Uterus (tissue), 4 donors: ENCODE results near the gene CELA3B. TPM values are rescaled to one million over a fixed set of nuclear protein-coding genes. Genes with fewer than 3 reads are reported as not detected.

Source experiments
- DNase-seq, 2 donors: peaks; one replicate each; pipeline ENCODE4 v3.0.0-alpha.2; 2019 to 2020
- H3K27ac ChIP-seq, 2 donors: fragments of 200-600 bp; sonication (generic); 1 replicate in 1 of 2; 2 replicates in 1 of 2; pipeline ENCODE4 v1.5.1; 2016 to 2018
- H3K27me3 ChIP-seq, 2 donors: fragments of 200-600 bp; sonication (generic); one replicate each; pipeline ENCODE4 v1.5.1; 2018 to 2019; ENCODE audit warnings: control low read depth in 1 of 2
- H3K36me3 ChIP-seq, 2 donors: fragments of 200-600 bp; sonication (generic); one replicate each; pipeline ENCODE4 v1.5.1; 2019; ENCODE audit warnings: control low read depth in 1 of 2
- H3K4me1 ChIP-seq, 2 donors: fragments of 200-600 bp; sonication (generic); one replicate each; pipeline ENCODE4 v1.5.1; 2018 to 2019; ENCODE audit warnings: control low read depth in 1 of 2
- H3K4me3 ChIP-seq, 2 donors: fragments of 200-600 bp; sonication (generic); 1 replicate in 1 of 2; 2 replicates in 1 of 2; pipeline ENCODE4 v1.5.1; 2018 to 2019; ENCODE audit warnings: mild to moderate bottlenecking in 1 of 2
- H3K9me3 ChIP-seq, 2 donors: fragments of 200-600 bp; sonication (generic); one replicate each; pipeline ENCODE4 v1.5.1; 2019; ENCODE audit warnings: control low read depth in 1 of 2
- POLR2A ChIP-seq, 2 donors: fragments of 450-650 bp; IDR thresholded peaks; one replicate each; pipeline ENCODE4 v1.6.1; 2016; ENCODE audit warnings: antibody characterized with exemption in 2 of 2, mild to moderate bottlenecking in 1 of 2, moderate library complexity in 1 of 2
- intact Hi-C: fragments of 100-400 bp; cut with DNase I; formaldehyde crosslinking; loops from one replicate; pipeline ENCODE4 v1.15.1; 2023; ENCODE audit warnings: low total_unique reads
- total RNA-seq, 4 donors: library from RNA; depleted of rRNA in 3 of 4; stranded (reverse); fragments of >200 nt in 3 of 4; gene quantifications; one replicate each; pipeline versions ENCODE4 v1.1.0 to v1.2.4, GENCODE V29; 2014 to 2023
- TF ChIP-seq, protein P1 (sequence below), 4 experiments: fragments of 200-600 bp in 2 of 4; fragments of 450-650 bp in 2 of 4; sonication (generic) in 2 of 4; IDR thresholded peaks; one replicate each; pipeline ENCODE4 v1.5.1; 2016 to 2019; ENCODE audit warnings: antibody characterized with exemption in 4 of 4, mild to moderate bottlenecking in 2 of 4, moderate library complexity in 1 of 4
- donor health status: DM: yes; HTN: yes; CAD: no.

Gene CELA3B
- total RNA-seq, 4 donors from 2014 or later = 0.35 TPM; not detected in 3

DNA sequence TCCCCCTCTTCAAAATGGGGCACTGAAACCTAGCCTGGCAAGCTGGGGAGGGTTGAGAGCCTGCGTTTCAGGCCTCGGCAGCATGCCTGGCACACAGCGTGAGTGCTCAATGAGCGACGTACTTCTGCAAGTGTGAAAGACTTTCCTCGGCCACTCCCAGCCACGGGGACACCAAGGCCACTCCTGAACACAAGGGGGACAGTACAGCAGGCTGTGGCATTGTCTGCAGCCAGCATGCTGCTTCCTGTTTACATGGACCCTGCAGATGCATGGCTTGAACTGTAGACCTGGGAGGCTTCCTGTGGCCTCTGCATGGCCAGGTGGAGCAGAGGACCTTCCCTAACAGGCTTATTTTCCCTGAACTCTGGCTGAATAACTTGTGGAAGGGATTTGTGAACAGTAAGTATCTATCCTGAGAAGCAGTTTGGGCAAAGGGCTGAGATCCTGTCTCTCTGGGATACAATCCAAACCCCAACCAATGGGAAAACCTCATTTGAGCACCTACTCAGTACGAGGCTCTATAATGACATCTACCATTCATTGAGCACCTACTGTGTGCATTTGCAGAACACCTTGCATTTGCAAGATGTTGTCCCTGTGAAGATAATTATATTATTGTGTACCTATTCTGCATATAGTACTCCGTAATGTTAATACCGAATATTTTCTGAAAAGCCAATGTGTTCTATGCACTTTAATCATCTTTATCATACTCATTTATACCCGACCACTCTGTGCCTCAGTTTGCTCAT, 29.8 kb upstream of the CELA3B start:
- Histone ChIP-seq H3K4me1 (peaks cover 0 to 9% of the 10 kb centered on the region in 2 donors), H3K27ac (no peak overlapping the region), H3K27me3 (no peaks in the 10 kb centered on the region), H3K36me3 (no peaks in the 10 kb centered on the region), H3K4me3 (no peak overlapping the region), H3K9me3 (no peaks in the 10 kb centered on the region)
- no peak for DNase-seq
- intact Hi-C loops = loop anchor here (10.0 kb wide), 1 partner anchor 52 kb away; no protein-coding TSS in a partner anchor
- TF ChIP-seq, protein P1, sequence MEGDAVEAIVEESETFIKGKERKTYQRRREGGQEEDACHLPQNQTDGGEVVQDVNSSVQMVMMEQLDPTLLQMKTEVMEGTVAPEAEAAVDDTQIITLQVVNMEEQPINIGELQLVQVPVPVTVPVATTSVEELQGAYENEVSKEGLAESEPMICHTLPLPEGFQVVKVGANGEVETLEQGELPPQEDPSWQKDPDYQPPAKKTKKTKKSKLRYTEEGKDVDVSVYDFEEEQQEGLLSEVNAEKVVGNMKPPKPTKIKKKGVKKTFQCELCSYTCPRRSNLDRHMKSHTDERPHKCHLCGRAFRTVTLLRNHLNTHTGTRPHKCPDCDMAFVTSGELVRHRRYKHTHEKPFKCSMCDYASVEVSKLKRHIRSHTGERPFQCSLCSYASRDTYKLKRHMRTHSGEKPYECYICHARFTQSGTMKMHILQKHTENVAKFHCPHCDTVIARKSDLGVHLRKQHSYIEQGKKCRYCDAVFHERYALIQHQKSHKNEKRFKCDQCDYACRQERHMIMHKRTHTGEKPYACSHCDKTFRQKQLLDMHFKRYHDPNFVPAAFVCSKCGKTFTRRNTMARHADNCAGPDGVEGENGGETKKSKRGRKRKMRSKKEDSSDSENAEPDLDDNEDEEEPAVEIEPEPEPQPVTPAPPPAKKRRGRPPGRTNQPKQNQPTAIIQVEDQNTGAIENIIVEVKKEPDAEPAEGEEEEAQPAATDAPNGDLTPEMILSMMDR (IDR thresholded peaks at IDR 0.05) = no peak
- TF ChIP-seq POLR2A (IDR thresholded peaks at IDR 0.05) = no peak

DNA sequence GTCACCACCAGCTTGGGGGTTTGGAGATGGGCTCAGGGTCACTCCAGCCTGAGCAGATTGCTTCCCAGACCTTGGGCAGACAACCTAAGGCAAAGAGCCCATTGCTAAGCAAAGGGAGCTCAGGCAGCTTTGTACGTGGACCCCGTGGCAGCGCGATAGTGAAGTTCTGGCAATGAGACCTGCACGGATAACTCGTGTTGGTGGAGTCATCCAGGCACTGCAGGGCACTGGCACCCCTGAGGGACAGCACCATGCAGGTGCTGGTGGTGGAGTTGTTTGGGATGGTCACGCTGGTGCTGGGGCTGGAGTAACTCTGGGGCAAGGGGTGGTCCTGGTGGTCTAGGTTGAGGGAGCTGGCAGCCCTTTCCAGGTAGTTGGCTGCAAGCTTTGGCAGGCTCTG, 26.1 kb upstream of the CELA3B start:
- H3K4me3 ChIP-seq = no peak overlapping the region
- no peaks in the 10 kb centered on the region for H3K27me3 ChIP-seq
- DNase-seq = no peak
- intact Hi-C loops = no loop called here
- H3K9me3 ChIP-seq = no peaks in the 10 kb centered on the region
- no peaks in the 10 kb centered on the region for H3K4me1 ChIP-seq
- H3K36me3 ChIP-seq = no peaks in the 10 kb centered on the region
- no peak overlapping the region for H3K27ac ChIP-seq
- no peak for TF ChIP-seq POLR2A (IDR thresholded peaks at IDR 0.05)
- TF ChIP-seq, protein P1 (IDR thresholded peaks at IDR 0.05) = no peak

DNA sequence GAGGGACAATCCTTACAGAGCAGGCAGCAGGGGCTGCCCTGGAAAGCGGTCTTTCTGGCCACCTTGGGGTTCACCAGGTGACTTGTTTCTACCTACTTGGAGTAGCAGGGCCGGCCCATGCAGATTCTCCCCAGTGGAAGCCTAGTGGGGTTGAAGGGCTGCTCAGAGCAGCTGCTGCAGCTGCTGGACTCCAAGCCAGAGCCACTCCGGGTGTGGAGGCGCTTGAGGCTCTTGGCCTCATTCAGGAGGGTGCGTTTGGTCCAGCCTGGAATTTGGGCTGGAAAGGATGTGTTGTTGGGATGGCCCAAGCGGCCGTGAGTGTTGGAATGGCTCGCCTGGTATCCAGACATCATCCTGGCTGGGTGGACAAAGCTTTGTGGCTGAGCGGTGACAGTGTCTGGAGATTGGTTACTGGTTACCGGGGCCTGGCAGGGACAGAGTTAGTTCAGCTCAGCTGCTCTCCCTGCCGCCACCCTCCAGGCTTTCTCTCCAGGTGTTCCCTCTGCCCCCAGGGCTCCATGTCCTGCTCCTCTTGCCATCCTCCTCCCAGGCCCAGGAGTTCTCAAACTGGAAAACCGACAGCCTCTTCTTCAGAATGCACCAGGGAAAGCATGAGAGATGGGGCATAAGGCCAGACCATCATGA, 25.5 kb upstream of the CELA3B start:
- Histone ChIP-seq H3K27ac (no peak overlapping the region), H3K4me3 (no peak overlapping the region), H3K36me3 (no peaks in the 10 kb centered on the region), H3K9me3 (no peaks in the 10 kb centered on the region), H3K4me1 (no peaks in the 10 kb centered on the region), H3K27me3 (no peaks in the 10 kb centered on the region)
- no peak for DNase-seq
- no peak for TF ChIP-seq POLR2A (IDR thresholded peaks at IDR 0.05)
- TF ChIP-seq, protein P1 (IDR thresholded peaks at IDR 0.05) = no peak
- intact Hi-C loops = no loop called here

DNA sequence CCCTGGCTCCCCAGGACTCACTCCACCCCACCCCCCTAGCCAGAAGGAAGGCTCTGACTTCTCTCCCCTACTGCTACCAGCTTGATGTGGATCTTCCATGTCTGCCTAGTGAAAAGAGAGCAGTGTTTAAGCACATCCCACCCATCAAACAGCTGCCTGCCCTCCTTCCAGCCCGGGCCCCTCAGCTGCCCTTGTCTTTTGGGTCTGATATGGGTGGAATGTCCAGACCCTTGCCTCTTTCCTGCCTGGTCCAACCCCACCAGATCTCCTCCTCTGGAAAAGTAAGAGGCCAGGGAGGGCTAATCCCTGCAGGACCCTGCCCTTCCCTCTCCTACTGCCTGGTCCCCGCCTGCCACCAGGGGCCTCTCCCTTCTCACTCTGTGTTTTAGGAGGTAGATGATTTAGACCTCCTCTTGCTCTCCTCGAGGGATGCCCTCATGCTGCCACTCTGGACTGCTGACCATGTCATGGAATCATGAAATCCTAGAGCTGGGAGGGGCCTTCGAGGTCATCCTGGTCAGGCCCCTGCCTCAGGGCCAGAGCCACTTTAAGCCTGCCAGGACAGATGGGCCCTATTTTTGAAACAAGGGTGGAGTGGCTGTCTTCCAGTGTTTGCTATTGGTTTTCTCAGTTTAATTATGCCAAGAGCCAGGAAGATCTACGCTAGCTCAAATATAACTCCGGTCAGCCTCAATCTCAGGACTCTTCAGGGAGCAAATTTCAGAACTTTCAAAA, 23.9 kb upstream of the CELA3B start:
- intact Hi-C loops = no loop called here

More for the DNA sequence above, 23.9 kb upstream of the CELA3B start:
- no peak overlapping the region for H3K4me3 ChIP-seq
- H3K36me3 ChIP-seq = no peaks in the 10 kb centered on the region
- DNase-seq = no peak
- H3K9me3 ChIP-seq = no peaks in the 10 kb centered on the region
- TF ChIP-seq, protein P1 (IDR thresholded peaks at IDR 0.05) = peak in 1 of 4 experiments; percentile 8
- no peak for TF ChIP-seq POLR2A (IDR thresholded peaks at IDR 0.05)
- H3K27ac ChIP-seq = no peak overlapping the region
- H3K4me1 ChIP-seq = no peaks in the 10 kb centered on the region
- H3K27me3 ChIP-seq = no peaks in the 10 kb centered on the region
